HepG2 (cell line): ENCODE data around the gene CD274. TPM values are rescaled to one million over a fixed set of nuclear protein-coding genes. Genes with fewer than 3 reads are reported as not detected.

Source experiments
- ATAC-seq: fragments of 200-7000 bp; cut with Tn5 transposase; 3 replicates; pipeline ENCODE4 v1.9.1; 2020; ENCODE audit warnings: mild to moderate bottlenecking, moderate library complexity
- BruUV-seq: library from RNA; stranded (reverse); fragments of 400-500 nt; replicated peaks from 2 replicates; lab custom pipeline; 2021; lab: Mats Ljungman, UMichigan
- CTCF ChIA-PET: fragments of 300-600 bp; formaldehyde crosslinking; extraction: SDS; loops from one replicate; lab custom pipeline; 2021; ENCODE audit warnings: low total read pairs, inconsistent platforms, low intra/inter-chr PET ratio; lab: Yijun Ruan, JAX
- POLR2A ChIA-PET: fragments of 350-600 bp; sonication (Branson Sonifier 250); formaldehyde crosslinking; loops from one replicate; lab custom pipeline; 2020; ENCODE audit warnings: antibody characterized with exemption, inconsistent platforms; lab: Yijun Ruan, JAX
- DNase-seq: peaks from one replicate; pipeline ENCODE4 v3.0.0-alpha.2; 2015; ENCODE audit warnings: low spot score
- FAIRE-seq: peaks from 3 replicates; lab custom pipeline; 2011; peaks lifted over from hg19 to GRCh38; lab: Jason Lieb, UNC
- H2AFZ ChIP-seq: one replicate; pipeline ENCODE4 v1.6.1; 2011; ENCODE audit warnings: low read length, inconsistent platforms
- H3K27ac ChIP-seq: fragments of 300-600 bp; 3 replicates; pipeline ENCODE4 v1.8.0; 2011; ENCODE audit warnings: mixed run types, mild to moderate bottlenecking, mixed read lengths, low read length, inconsistent platforms; ENCODE audit not compliant: insufficient read depth; ENCODE audit errors: extremely low read length
- H3K27me3 ChIP-seq, 2 experiments: fragments of 200-600 bp in 1 of 2; 2 replicates in 1 of 2; 3 replicates in 1 of 2; pipeline versions ENCODE4 v1.6.0 to v1.8.0; 2011; ENCODE audit warnings: low read length in 2 of 2, mild to moderate bottlenecking in 2 of 2, moderate library complexity in 2 of 2, inconsistent platforms in 1 of 2; ENCODE audit not compliant: insufficient read depth in 2 of 2, control insufficient read depth in 1 of 2
- H3K36me3 ChIP-seq, 2 experiments: fragments of 200-600 bp in 1 of 2; replicated peaks in 1 of 2; 2 replicates in 1 of 2; 3 replicates in 1 of 2; pipeline versions ENCODE4 v1.5.1 to v1.8.0; 2011; ENCODE audit warnings: low read length in 2 of 2, inconsistent platforms in 1 of 2; ENCODE audit not compliant: insufficient read depth in 2 of 2, control insufficient read depth in 1 of 2
- H3K4me1 ChIP-seq: 2 replicates; pipeline ENCODE4 v1.5.1; 2012; ENCODE audit warnings: low read length, inconsistent platforms; ENCODE audit not compliant: insufficient read depth
- H3K4me2 ChIP-seq: 2 replicates; pipeline ENCODE4 v1.6.0; 2011; ENCODE audit warnings: low read depth, low read length, inconsistent platforms
- H3K4me3 ChIP-seq, 3 experiments: fragments of 200-600 bp in 1 of 3; sonication (generic), shearing (Covaris generic) in 1 of 3; replicated peaks in 1 of 3; 2 replicates each; pipeline ENCODE4 v1.5.1; 2011 to 2016; ENCODE audit warnings: low read length in 3 of 3, inconsistent platforms in 2 of 3, low read depth in 2 of 3, mild to moderate bottlenecking in 2 of 3, control low read depth in 1 of 3, mixed read lengths in 1 of 3; ENCODE audit not compliant: insufficient read depth in 1 of 3
- H3K79me2 ChIP-seq: one replicate; pipeline ENCODE4 v1.6.1; 2011; ENCODE audit warnings: low read length, inconsistent platforms; ENCODE audit not compliant: insufficient read depth
- H3K9ac ChIP-seq: 2 replicates; pipeline ENCODE4 v1.6.0; 2011; ENCODE audit warnings: mild to moderate bottlenecking, low read depth, low read length, inconsistent platforms; ENCODE audit not compliant: insufficient read depth
- H3K9me3 ChIP-seq: 2 replicates; pipeline ENCODE4 v1.5.1; 2012; ENCODE audit warnings: mild to moderate bottlenecking, low read length
- H4K20me1 ChIP-seq: 2 replicates; pipeline ENCODE4 v1.6.0; 2011; ENCODE audit warnings: inconsistent platforms, mild to moderate bottlenecking, low read length, moderate library complexity; ENCODE audit not compliant: insufficient read depth
- MYC ChIP-seq: sonication (generic); formaldehyde crosslinking; IDR thresholded peaks from 2 replicates; pipeline ENCODE4 v1.9.0; 2021; ENCODE audit warnings: missing genetic modification reagents, borderline replicate concordance
- NONO ChIP-seq, 2 experiments: fragments of 450-650 bp in 1 of 2; sonication (generic) in 1 of 2; formaldehyde crosslinking in 1 of 2; IDR thresholded peaks in 1 of 2; conservative IDR thresholded peaks in 1 of 2; 2 replicates each; pipeline versions ENCODE4 v1.6.1 to v1.8.0; 2017 to 2022; ENCODE audit warnings: mild to moderate bottlenecking in 1 of 2, missing genetic modification reagents in 1 of 2, moderate library complexity in 1 of 2
- WGBS: methylation state at CpG from one replicate; pipeline ENCODE4 v1.1.6; 2017; ENCODE audit warnings: low lambda C conversion rate; 5-methylcytosine and 5-hydroxymethylcytosine counted together
- in situ Hi-C: cut with HindIII; loops from 2 replicates; pipeline ENCODE4 v1.10.0; 2017; ENCODE audit warnings: low pct_unique_long_range_greater_than_20kb; ENCODE audit not compliant: extremely low pct_ligation_motif_present
- intact Hi-C: fragments of 100-400 bp; cut with micrococcal nuclease; formaldehyde crosslinking; loops from one replicate; pipeline ENCODE4 v1.10.0; 2022; ENCODE audit not compliant: unreplicated experiment
- polyA plus RNA-seq, 8 experiments: library from polyadenylated mRNA; depleted of rRNA in 3 of 8; stranded (reverse) in 7 of 8; unstranded in 1 of 8; fragments of >200 nt; fragmentation: Illumina TruSeq in 4 of 8; extraction: Trizol in 4 of 8; gene quantifications; 2 replicates each; pipeline versions ENCODE4 v1.2.1 to v1.2.3, GENCODE V29; 2011 to 2016; ENCODE audit warnings: low read depth in 4 of 8, missing spikeins in 1 of 8, mixed read lengths in 1 of 8; ENCODE audit not compliant: insufficient read depth in 1 of 8
- total RNA-seq, 5 experiments: library from RNA; depleted of rRNA; stranded (reverse); fragments of >200 nt; fragmentation: Illumina TruSeq; extraction: Trizol; gene quantifications; 2 replicates each; pipeline ENCODE4 v1.2.3, GENCODE V29; 2016; ENCODE audit warnings: low read depth in 1 of 5
- TF ChIP-seq, protein P1 (sequence below): sonication (generic); formaldehyde crosslinking; IDR thresholded peaks from 2 replicates; pipeline ENCODE4 v1.4.0; 2020; ENCODE audit warnings: low read depth, missing genetic modification reagents
- TF ChIP-seq, protein P2 (sequence below): fragments of 450-650 bp; IDR thresholded peaks from 2 replicates; pipeline ENCODE4 v1.6.1; 2016

CD274 gene
- total and polyA plus RNA-seq, 2 of the 13 experiments (the other 11 are each of a cell fraction or from before 2014, with no cell fraction given), result 0.17 to 0.49 TPM

DNA sequence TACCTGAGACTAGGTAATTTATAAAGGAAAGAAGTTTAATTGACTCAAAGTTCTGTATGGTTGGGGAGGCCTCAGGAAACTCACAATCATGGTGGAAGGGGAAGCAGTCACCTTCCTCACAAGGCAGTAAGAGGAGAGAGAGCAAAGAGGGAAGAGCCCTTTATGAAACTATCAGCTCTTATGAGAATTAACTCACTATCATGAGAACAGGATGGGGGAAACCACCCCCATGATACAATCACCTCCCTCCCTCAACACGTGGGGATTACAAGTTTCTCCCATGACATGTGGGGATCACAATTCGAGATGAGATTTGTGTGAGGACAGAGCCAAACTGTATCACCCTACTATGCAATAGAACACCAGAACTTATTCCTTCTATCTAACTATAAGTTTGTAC is 27.9 kb downstream of the CD274 start:
- H3K4me3 ChIP-seq, result no peak overlapping the region
- in situ Hi-C loops, result no loop called here
- no peaks in the 10 kb centered on the region for H3K9me3 ChIP-seq
- no peaks in the 10 kb centered on the region for H4K20me1 ChIP-seq
- H3K27me3 ChIP-seq, result peaks cover 0 to 3% of the 10 kb centered on the region in 2 experiments; a peak in 1 of 5 replicates
- H3K27ac ChIP-seq, result no peak overlapping the region
- no peak for TF ChIP-seq NONO (IDR thresholded peaks at IDR 0.05)
- TF ChIP-seq NONO (CRISPR knock-in tag; conservative IDR thresholded peaks at IDR 0.05), result no peak
- TF ChIP-seq, protein P1, sequence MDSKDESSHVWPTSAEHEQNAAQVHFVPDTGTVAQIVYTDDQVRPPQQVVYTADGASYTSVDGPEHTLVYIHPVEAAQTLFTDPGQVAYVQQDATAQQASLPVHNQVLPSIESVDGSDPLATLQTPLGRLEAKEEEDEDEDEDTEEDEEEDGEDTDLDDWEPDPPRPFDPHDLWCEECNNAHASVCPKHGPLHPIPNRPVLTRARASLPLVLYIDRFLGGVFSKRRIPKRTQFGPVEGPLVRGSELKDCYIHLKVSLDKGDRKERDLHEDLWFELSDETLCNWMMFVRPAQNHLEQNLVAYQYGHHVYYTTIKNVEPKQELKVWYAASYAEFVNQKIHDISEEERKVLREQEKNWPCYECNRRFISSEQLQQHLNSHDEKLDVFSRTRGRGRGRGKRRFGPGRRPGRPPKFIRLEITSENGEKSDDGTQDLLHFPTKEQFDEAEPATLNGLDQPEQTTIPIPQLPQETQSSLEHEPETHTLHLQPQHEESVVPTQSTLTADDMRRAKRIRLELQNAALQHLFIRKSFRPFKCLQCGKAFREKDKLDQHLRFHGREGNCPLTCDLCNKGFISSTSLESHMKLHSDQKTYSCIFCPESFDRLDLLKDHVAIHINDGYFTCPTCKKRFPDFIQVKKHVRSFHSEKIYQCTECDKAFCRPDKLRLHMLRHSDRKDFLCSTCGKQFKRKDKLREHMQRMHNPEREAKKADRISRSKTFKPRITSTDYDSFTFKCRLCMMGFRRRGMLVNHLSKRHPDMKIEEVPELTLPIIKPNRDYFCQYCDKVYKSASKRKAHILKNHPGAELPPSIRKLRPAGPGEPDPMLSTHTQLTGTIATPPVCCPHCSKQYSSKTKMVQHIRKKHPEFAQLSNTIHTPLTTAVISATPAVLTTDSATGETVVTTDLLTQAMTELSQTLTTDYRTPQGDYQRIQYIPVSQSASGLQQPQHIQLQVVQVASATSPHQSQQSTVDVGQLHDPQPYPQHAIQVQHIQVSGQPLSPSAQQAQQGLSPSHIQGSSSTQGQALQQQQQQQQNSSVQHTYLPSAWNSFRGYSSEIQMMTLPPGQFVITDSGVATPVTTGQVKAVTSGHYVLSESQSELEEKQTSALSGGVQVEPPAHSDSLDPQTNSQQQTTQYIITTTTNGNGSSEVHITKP (CRISPR knock-in tag), result no peak
- TF ChIP-seq, protein P2, sequence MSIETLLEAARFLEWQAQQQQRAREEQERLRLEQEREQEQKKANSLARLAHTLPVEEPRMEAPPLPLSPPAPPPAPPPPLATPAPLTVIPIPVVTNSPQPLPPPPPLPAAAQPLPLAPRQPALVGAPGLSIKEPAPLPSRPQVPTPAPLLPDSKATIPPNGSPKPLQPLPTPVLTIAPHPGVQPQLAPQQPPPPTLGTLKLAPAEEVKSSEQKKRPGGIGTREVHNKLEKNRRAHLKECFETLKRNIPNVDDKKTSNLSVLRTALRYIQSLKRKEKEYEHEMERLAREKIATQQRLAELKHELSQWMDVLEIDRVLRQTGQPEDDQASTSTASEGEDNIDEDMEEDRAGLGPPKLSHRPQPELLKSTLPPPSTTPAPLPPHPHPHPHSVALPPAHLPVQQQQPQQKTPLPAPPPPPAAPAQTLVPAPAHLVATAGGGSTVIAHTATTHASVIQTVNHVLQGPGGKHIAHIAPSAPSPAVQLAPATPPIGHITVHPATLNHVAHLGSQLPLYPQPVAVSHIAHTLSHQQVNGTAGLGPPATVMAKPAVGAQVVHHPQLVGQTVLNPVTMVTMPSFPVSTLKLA, result peak; percentile 12; the same call in 1 of the 2 replicates
- TF ChIP-seq MYC (CRISPR knock-in tag), result no peak
- TF ChIP-seq, all 625 proteins: peak for 1
- 0% methylated on average over 2 of the region's 2 CpGs for WGBS
- Histone ChIP-seq H3K79me2 (no peaks in the 10 kb centered on the region), H3K4me2 (no peak overlapping the region), H2AFZ (no peak overlapping the region), H3K4me1 (no peaks in the 10 kb centered on the region), H3K9ac (no peak overlapping the region), H3K36me3 (no peaks in the 10 kb centered on the region)
- FAIRE-seq, result no peak
- no peak for ATAC-seq
- CTCF ChIA-PET, result no interaction called here
- POLR2A ChIA-PET, result no interaction called here
- BruUV-seq, result no TSS peak
- no peak for DNase-seq
- intact Hi-C loops, result no loop called here
